Muscle layer of duodenum (tissue), 2 donors: ENCODE measurements around the gene TRIM63.

Source experiments
- H3K27ac ChIP-seq: one replicate; pipeline ENCODE4 v1.7.0; 2013; ENCODE audit warnings: mild to moderate bottlenecking, low read length
- H3K27me3 ChIP-seq: one replicate; pipeline ENCODE4 v1.7.0; 2013; ENCODE audit warnings: low read depth, mild to moderate bottlenecking, control low read depth, low read length
- H3K36me3 ChIP-seq, 2 donors: one replicate each; pipeline ENCODE4 v1.7.0; 2013; ENCODE audit warnings: low read length in 2 of 2, control low read depth in 1 of 2, mild to moderate bottlenecking in 1 of 2; ENCODE audit not compliant: insufficient read depth in 2 of 2, control insufficient read depth in 1 of 2
- H3K4me1 ChIP-seq, 2 donors: one replicate each; pipeline ENCODE4 v1.7.0; 2013; ENCODE audit warnings: low read length in 2 of 2, mild to moderate bottlenecking in 2 of 2, control low read depth in 1 of 2, moderate library complexity in 1 of 2; ENCODE audit not compliant: insufficient read depth in 2 of 2, control insufficient read depth in 1 of 2
- H3K4me3 ChIP-seq, 2 donors: one replicate each; pipeline ENCODE4 v1.7.0; 2013; ENCODE audit warnings: low read length in 2 of 2, low read depth in 1 of 2, mild to moderate bottlenecking in 1 of 2
- H3K9me3 ChIP-seq, 2 donors: one replicate each; pipeline ENCODE4 v1.7.0; 2013; ENCODE audit warnings: low read length in 2 of 2, control low read depth in 1 of 2, mild to moderate bottlenecking in 1 of 2; ENCODE audit not compliant: control insufficient read depth in 1 of 2
- donor health status: healthy.

The TRIM63 gene

GRCh38 chr1:26006710-26007109 is 60.7 kb downstream of the TRIM63 start:
- Histone ChIP-seq H3K4me1 (peaks cover 0 to 4% of the 10 kb centered on the region in 2 donors), H3K27ac (no peak overlapping the region), H3K9me3 (no peaks in the 10 kb centered on the region), H3K27me3 (no peaks in the 10 kb centered on the region), H3K4me3 (no peak overlapping the region), H3K36me3 (no peaks in the 10 kb centered on the region)

- no peaks in the 10 kb centered on the region for H3K27me3 ChIP-seq
- no peak overlapping the region for H3K27ac ChIP-seq
- H3K4me1 ChIP-seq = peaks cover 0 to 4% of the 10 kb centered on the region in 2 donors
- H3K9me3 ChIP-seq = no peaks in the 10 kb centered on the region
- no peaks in the 10 kb centered on the region for H3K36me3 ChIP-seq
- no peak overlapping the region for H3K4me3 ChIP-seq
These were observed 61.9 kb downstream of the TRIM63 start for GRCh38 chr1:26005434-26006105.

- Histone ChIP-seq H3K36me3 (no peaks in the 10 kb centered on the region), H3K27me3 (no peaks in the 10 kb centered on the region), H3K9me3 (no peaks in the 10 kb centered on the region), H3K4me3 (no peak overlapping the region), H3K27ac (no peak overlapping the region), H3K4me1 (peaks cover 0 to 4% of the 10 kb centered on the region in 2 donors)
These were observed 63.7 kb downstream of the TRIM63 start for GRCh38 chr1:26003756-26004155.

GRCh38 chr1:26003262-26003661 is 64.2 kb downstream of the TRIM63 start:
- peaks cover 5 to 9% of the 10 kb centered on the region in 2 donors for H3K4me1 ChIP-seq
- no peak overlapping the region for H3K4me3 ChIP-seq
- H3K27ac ChIP-seq = no peak overlapping the region
- H3K9me3 ChIP-seq = no peaks in the 10 kb centered on the region
- no peaks in the 10 kb centered on the region for H3K27me3 ChIP-seq
- H3K36me3 ChIP-seq = no peaks in the 10 kb centered on the region
